ENCODE data around the gene CXXC5.

- TF ChIP-seq CTCF (IDR thresholded peaks at IDR 0.05; ENCODE audit: borderline replicate concordance, extremely low read depth, low read length, poor library complexity, severe bottlenecking) (no peak), EZH2 (IDR thresholded peaks at IDR 0.05; ENCODE audit: borderline replicate concordance, low read depth, low read length, severe bottlenecking) (no peak)
Observed at GRCh38 chr5:139654464-139654863, 6.3 kb downstream of the CXXC5 start.

Measured in DND-41 (cell line).